ENCODE data around the gene ARL6IP6.
A peak's percentile ranks its signal among the peaks of the same experiment; 100 is the strongest.

Gene ARL6IP6

DNA sequence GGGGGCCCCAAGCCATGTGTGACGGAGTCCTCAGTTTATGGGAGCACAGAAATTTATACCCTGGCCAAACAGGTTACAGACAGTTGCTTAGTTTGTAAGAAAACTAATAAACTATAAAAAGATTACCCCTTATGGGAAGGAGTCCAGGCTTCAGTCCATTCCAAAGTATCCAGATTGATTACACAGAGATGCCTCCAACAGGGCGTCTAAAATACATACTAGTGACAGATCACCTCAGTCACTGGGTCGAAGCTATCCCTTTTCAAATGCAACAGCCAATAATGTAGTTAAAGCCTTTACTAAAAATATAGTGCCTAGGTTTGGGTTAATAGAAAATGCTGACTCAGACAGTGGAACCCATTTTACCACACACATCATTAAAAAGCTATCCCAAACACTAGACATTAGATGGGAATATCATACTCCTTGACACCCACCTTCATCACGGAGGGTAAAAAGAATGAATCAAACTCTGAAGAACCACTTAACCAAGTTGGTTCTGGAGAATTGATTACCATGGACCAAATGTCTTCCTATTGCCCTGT, 11.9 kb upstream of the ARL6IP6 start:
- CTCF ChIA-PET = no interaction called here

DNA sequence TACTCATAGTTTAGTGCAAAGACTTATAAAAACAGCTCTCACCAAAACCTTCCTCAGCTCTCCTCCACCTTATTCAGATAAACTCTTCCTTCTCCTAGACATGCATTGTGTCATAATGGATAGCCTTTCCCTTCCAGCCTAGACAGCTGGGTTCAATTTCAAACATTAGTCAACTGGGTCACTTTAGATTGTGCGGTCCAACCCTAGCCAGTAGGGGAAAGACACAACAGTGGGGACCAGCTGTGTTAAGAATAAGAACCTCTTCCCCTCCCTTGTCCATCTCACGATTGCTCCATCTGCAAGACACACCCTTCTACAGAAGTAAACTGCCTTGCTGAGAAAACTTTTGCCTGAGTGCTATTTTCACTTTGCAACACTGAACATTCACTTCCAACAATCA, 9.7 kb upstream of the ARL6IP6 start:
- H3K27ac ChIP-seq = no peak overlapping the region
- CTCF ChIA-PET = no interaction called here
- no peak for DNase-seq (ENCODE audit: low spot score)
- TF ChIP-seq, protein P1, sequence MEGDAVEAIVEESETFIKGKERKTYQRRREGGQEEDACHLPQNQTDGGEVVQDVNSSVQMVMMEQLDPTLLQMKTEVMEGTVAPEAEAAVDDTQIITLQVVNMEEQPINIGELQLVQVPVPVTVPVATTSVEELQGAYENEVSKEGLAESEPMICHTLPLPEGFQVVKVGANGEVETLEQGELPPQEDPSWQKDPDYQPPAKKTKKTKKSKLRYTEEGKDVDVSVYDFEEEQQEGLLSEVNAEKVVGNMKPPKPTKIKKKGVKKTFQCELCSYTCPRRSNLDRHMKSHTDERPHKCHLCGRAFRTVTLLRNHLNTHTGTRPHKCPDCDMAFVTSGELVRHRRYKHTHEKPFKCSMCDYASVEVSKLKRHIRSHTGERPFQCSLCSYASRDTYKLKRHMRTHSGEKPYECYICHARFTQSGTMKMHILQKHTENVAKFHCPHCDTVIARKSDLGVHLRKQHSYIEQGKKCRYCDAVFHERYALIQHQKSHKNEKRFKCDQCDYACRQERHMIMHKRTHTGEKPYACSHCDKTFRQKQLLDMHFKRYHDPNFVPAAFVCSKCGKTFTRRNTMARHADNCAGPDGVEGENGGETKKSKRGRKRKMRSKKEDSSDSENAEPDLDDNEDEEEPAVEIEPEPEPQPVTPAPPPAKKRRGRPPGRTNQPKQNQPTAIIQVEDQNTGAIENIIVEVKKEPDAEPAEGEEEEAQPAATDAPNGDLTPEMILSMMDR (conservative IDR thresholded peaks at IDR 0.05; ENCODE audit: low read depth) = no peak
- POLR2A ChIA-PET (ENCODE audit: low non-redundant PET) = no interaction called here

More for the DNA sequence above, 11.9 kb upstream of the ARL6IP6 start:
- TF ChIP-seq, protein P1 (conservative IDR thresholded peaks at IDR 0.05; ENCODE audit: low read depth) = no peak
- POLR2A ChIA-PET (ENCODE audit: low non-redundant PET) = no interaction called here
- DNase-seq (ENCODE audit: low spot score) = no peak
- H3K27ac ChIP-seq = no peak overlapping the region

DNA sequence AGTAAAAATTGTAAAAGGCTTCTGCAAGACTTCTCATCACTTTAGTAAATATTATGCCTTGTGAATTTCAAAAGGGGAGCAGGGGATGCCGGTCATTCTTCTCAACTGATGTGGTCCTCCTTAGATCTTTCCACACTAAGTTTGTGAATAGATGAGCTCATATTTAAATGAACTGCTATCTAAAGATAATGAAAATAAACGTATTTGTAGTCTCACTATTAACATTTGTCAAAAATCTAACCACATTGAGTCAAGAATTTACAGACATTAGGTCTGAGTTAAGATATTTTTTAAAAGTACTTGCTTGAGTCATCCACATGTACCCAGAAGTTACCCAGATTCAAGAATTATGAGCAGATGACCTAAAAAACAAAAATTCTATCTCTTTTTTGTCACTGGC, 7.7 kb upstream of the ARL6IP6 start:
- no peak overlapping the region for H3K27ac ChIP-seq
- POLR2A ChIA-PET (ENCODE audit: low non-redundant PET) = no interaction called here
- CTCF ChIA-PET = interaction anchor here (0.6 kb wide), 1 partner anchor 254 kb away, joined by 5 read pairs; no protein-coding TSS in a partner anchor
- TF ChIP-seq, protein P1 (conservative IDR thresholded peaks at IDR 0.05; ENCODE audit: low read depth) = no peak
- no peak for DNase-seq (ENCODE audit: low spot score)

DNA sequence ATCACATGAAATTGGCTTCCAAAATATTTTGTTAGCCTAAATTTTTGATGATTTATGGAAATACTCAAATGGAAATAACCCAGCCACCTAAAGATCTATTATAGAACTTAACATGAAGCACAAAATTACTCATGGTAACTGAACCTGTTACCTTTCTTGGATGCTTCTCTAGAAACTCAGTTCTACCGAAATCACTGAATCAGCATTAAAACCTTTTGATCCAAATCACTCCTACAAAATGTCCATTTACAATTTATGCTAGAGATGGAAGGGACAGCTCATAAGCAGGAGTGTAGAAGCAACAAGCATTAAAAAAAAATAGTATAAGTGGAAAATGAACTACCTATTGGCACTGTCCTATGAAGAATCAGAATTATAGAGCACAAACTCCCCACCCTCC, 3.3 kb upstream of the ARL6IP6 start:
- DNase-seq (ENCODE audit: low spot score) = no peak
- ChIA-PET CTCF (interaction anchor here (0.7 kb wide), 1 partner anchor 32 kb away, joined by 3 read pairs; no protein-coding TSS in a partner anchor), POLR2A (ENCODE audit: low non-redundant PET) (interaction anchor here (0.6 kb wide), 1 partner anchor 29 kb away, joined by 3 read pairs; no protein-coding TSS in a partner anchor)
- no peak overlapping the region for H3K27ac ChIP-seq
- TF ChIP-seq, protein P1 (conservative IDR thresholded peaks at IDR 0.05; ENCODE audit: low read depth) = no peak

DNA sequence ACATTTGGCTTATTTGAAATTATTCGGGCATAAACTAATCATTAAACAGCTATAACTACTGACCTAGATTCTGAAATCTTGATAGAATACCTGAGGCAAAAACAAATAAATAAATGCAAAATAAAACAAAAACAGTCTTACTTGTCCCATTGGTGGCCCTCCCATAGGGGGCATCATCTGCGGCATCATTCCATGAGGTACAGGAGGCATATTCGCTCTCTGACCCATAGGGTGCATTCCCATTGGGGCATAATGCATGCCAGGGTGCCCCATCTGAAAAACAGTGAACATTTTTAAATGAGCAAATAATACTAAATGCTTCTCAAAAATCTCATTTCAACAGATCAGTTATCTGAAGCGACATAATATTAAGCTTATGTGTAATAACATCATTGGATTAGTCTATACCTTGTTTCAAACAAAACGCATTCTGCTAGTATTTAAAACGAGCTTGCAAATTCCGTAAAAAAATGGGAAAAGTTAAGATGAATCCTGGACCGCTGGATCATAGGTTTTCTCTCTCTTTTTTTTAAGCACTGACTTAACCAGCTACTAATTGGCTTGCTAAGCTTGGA, 2.5 kb upstream of the ARL6IP6 start:
- POLR2A ChIA-PET (ENCODE audit: low non-redundant PET) = no interaction called here
- DNase-seq (ENCODE audit: low spot score) = peak; percentile 44
- TF ChIP-seq, protein P1 (conservative IDR thresholded peaks at IDR 0.05; ENCODE audit: low read depth) = peak; percentile 71
- no peak overlapping the region for H3K27ac ChIP-seq
- CTCF ChIA-PET = interaction anchor here (0.6 to 1.0 kb wide), 4 partner anchors 14 to 55 kb away, joined by 3 to 4 read pairs (median 3); no protein-coding TSS in a partner anchor

DNA sequence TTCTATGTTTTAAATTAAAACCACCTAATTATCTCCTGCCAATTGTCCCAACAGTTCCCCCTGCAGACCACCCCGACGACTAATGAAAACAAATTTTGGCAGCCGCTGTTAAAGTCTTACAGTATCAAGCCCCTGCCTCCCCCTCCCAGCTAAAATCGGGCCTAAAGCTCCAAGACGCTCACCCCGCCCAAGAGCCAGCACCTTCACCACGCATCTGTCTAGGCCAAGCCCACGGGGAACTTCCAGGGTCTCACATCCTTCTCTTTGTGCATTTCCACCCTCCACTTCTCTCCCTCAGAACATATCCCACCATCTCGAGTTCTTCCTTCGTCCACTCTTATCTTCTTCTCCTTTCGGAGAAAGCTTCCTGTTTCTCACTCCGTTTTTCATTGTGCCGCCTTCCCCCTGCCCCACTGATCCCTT, 1.6 kb upstream of the ARL6IP6 start:
- H3K27ac ChIP-seq = peak overlapping the region; percentile 98
- ChIA-PET CTCF (interaction anchor here (0.5 to 1.0 kb wide), 3 partner anchors 13 to 43 kb away, joined by 3 to 5 read pairs (median 4); no protein-coding TSS in a partner anchor), POLR2A (ENCODE audit: low non-redundant PET) (interaction anchor here (0.6 to 0.7 kb wide), 3 partner anchors 18 to 536 kb away, joined by 3 to 5 read pairs (median 4); no protein-coding TSS in a partner anchor)
- peak; percentile 18 for DNase-seq (ENCODE audit: low spot score)
- TF ChIP-seq, protein P1 (conservative IDR thresholded peaks at IDR 0.05; ENCODE audit: low read depth) = no peak
